Fibroblast of lung (primary cell): Measurements from ENCODE around the gene CABP4. TPM values are rescaled to one million over a fixed set of nuclear protein-coding genes. Genes with fewer than 3 reads are reported as not detected.

Experiments
- DNase-seq, 2 donors: peaks; one replicate each; pipeline versions ENCODE4 v3.0.0 to v3.0.0-alpha.2; 2010; ENCODE audit warnings: low read depth in 2 of 2
- H2AFZ ChIP-seq: 2 replicates; pipeline ENCODE4 v1.5.1; 2012; ENCODE audit warnings: low read length, control low read depth, inconsistent platforms
- H3K27ac ChIP-seq: 2 replicates; pipeline ENCODE4 v1.5.1; 2011; ENCODE audit warnings: low read length, control low read depth; ENCODE audit not compliant: insufficient read depth
- H3K27me3 ChIP-seq: 2 replicates; pipeline ENCODE4 v1.5.1; 2011; ENCODE audit warnings: mild to moderate bottlenecking, low read length; ENCODE audit not compliant: control insufficient read depth, insufficient read depth
- H3K36me3 ChIP-seq: 2 replicates; pipeline ENCODE4 v1.5.1; 2011; ENCODE audit warnings: low read length; ENCODE audit not compliant: control insufficient read depth, insufficient read depth
- H3K4me1 ChIP-seq: 2 replicates; pipeline ENCODE4 v1.5.1; 2011; ENCODE audit warnings: low read length; ENCODE audit not compliant: control insufficient read depth, insufficient read depth; ENCODE audit errors: extremely low read depth
- H3K4me2 ChIP-seq: 2 replicates; pipeline ENCODE4 v1.5.1; 2011; ENCODE audit warnings: low read length, control low read depth; ENCODE audit not compliant: insufficient read depth; ENCODE audit errors: extremely low read depth
- H3K4me3 ChIP-seq, 4 experiments: fragments of 200-600 bp in 1 of 4; sonication (generic) in 1 of 4; replicated peaks in 1 of 4; 2 replicates each; pipeline ENCODE4 v1.5.1; 2011 to 2016; ENCODE audit warnings: low read length in 4 of 4, low read depth in 3 of 4, mild to moderate bottlenecking in 3 of 4, control low read depth in 2 of 4, inconsistent platforms in 1 of 4, mixed read lengths in 1 of 4; ENCODE audit not compliant: insufficient read depth in 1 of 4; ENCODE audit errors: control extremely low read depth in 1 of 4
- H3K79me2 ChIP-seq: 2 replicates; pipeline ENCODE4 v1.5.1; 2012; ENCODE audit warnings: mild to moderate bottlenecking, low read length, inconsistent platforms; ENCODE audit not compliant: control insufficient read depth, insufficient read depth
- H3K9ac ChIP-seq: 2 replicates; pipeline ENCODE4 v1.5.1; 2011; ENCODE audit warnings: mild to moderate bottlenecking, low read length, control low read depth; ENCODE audit not compliant: insufficient read depth
- H3K9me3 ChIP-seq: 2 replicates; pipeline ENCODE4 v1.5.1; 2012; ENCODE audit warnings: low read depth, low read length; ENCODE audit not compliant: control insufficient read depth, insufficient read depth
- H4K20me1 ChIP-seq: 2 replicates; pipeline ENCODE4 v1.5.1; 2011; ENCODE audit warnings: low read length; ENCODE audit not compliant: control insufficient read depth, insufficient read depth; ENCODE audit errors: extremely low read depth
- EZH2 ChIP-seq: IDR thresholded peaks from 2 replicates; pipeline ENCODE4 v1.5.1; 2012; ENCODE audit warnings: low read length, control low read depth, mild to moderate bottlenecking; ENCODE audit errors: missing control alignments
- polyA plus RNA-seq, 2 donors: library from polyadenylated mRNA; depleted of rRNA in 1 of 2; stranded (reverse) in 1 of 2; unstranded in 1 of 2; fragments of >200 nt; gene quantifications; 2 replicates each; pipeline ENCODE4 v1.2.1, GENCODE V29; 2011 to 2012; ENCODE audit warnings: missing spikeins in 1 of 2
- total RNA-seq: library from RNA; depleted of rRNA; stranded (reverse); fragments of >200 nt; gene quantifications from 2 replicates; pipeline ENCODE4 v1.2.1, GENCODE V29; 2014
- TF ChIP-seq, protein P1 (sequence below), 2 donors: IDR thresholded peaks in 1 of 2; conservative IDR thresholded peaks in 1 of 2; 1 replicate in 1 of 2; 2 replicates in 1 of 2; pipeline ENCODE4 v1.5.1; 2011 to 2012; ENCODE audit warnings: low read length in 2 of 2, control low read depth in 1 of 2, inconsistent platforms in 1 of 2, low read depth in 1 of 2, mild to moderate bottlenecking in 1 of 2

Gene CABP4
- total and polyA plus RNA-seq, 2 donors (not counting 1 experiment from before 2014, with no cell fraction given), result not detected

DNA sequence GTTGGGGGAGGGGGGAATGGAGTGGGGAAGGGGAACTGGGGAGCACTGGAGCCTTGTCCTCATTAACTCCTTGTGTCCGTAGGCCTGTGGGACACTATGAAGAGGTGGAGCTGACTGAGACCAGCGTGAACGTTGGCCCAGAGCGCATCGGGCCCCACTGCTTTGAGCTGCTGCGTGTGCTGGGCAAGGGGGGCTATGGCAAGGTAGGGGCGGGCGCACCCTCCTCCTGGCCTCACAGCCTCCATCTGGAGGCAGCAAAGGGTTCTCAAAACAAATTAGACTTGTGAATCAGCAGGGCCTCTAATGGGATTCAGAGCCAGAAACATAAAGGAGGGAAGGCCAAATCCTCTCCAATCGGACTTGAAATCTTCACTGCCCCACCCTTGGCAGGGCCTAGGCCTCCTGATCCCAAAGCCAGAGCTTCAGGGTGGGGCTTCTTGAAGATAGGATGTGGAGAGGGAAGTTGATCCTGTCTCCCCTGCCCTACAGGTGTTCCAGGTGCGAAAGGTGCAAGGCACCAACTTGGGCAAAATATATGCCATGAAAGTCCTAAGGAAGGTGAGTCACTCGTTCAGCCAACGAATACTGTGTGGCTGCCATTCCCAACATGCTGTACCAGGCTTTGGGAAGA, 26.0 kb upstream of the CABP4 start:
- Histone ChIP-seq H3K9me3 (no peaks in the 10 kb centered on the region), H3K4me2 (peak overlapping the region; percentile 93), H3K27me3 (no peaks in the 10 kb centered on the region), H4K20me1 (no peaks in the 10 kb centered on the region), H3K4me3 (peak overlapping the region; percentile 62 to 93 (median 87)), H3K79me2 (peaks cover 10% of the 10 kb centered on the region), H3K36me3 (peaks cover 17% of the 10 kb centered on the region), H3K4me1 (peaks cover 2% of the 10 kb centered on the region), H3K27ac (peak overlapping the region; percentile 62), H2AFZ (no peak overlapping the region), H3K9ac (peak overlapping the region; percentile 90)
- TF ChIP-seq, protein P1, sequence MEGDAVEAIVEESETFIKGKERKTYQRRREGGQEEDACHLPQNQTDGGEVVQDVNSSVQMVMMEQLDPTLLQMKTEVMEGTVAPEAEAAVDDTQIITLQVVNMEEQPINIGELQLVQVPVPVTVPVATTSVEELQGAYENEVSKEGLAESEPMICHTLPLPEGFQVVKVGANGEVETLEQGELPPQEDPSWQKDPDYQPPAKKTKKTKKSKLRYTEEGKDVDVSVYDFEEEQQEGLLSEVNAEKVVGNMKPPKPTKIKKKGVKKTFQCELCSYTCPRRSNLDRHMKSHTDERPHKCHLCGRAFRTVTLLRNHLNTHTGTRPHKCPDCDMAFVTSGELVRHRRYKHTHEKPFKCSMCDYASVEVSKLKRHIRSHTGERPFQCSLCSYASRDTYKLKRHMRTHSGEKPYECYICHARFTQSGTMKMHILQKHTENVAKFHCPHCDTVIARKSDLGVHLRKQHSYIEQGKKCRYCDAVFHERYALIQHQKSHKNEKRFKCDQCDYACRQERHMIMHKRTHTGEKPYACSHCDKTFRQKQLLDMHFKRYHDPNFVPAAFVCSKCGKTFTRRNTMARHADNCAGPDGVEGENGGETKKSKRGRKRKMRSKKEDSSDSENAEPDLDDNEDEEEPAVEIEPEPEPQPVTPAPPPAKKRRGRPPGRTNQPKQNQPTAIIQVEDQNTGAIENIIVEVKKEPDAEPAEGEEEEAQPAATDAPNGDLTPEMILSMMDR (conservative IDR thresholded peaks at IDR 0.05 in 1 of 2, IDR thresholded peaks at IDR 0.05 in 1 of 2; ENCODE audit: low read depth in 1 of 2, low read length in 2 of 2), result no peak
- no peak for TF ChIP-seq EZH2
- DNase-seq, result no peak

DNA sequence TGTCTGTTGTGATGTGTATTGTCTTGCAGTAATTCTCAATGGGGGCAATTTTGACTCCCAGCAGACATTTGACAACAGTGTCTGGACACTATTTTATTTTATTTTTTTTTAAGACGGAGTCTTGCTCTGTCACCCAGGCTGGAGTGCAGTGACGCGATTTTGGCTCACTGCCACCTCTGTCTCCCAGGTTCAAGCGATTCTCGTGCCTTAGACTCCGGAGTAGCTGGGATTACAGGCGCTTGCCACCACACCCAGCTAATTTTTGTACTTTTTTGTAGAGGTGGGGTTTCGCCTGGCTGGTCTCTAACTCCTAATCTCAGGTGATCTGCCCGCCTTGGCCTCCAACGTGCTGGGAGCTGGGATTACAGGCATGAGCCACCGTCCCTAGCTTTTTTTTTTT, 25.4 kb upstream of the CABP4 start:
- Histone ChIP-seq H3K9ac (no peak overlapping the region), H3K36me3 (peaks cover 22% of the 10 kb centered on the region), H3K27me3 (no peaks in the 10 kb centered on the region), H3K79me2 (peaks cover 10% of the 10 kb centered on the region), H3K9me3 (no peaks in the 10 kb centered on the region), H3K4me3 (peak overlapping the region in 2 of 4 experiments; percentile 82 to 93), H4K20me1 (no peaks in the 10 kb centered on the region), H3K4me2 (peak overlapping the region; percentile 93), H2AFZ (no peak overlapping the region), H3K27ac (no peak overlapping the region), H3K4me1 (peaks cover 2% of the 10 kb centered on the region)
- no peak for TF ChIP-seq EZH2
- TF ChIP-seq, protein P1 (conservative IDR thresholded peaks at IDR 0.05 in 1 of 2, IDR thresholded peaks at IDR 0.05 in 1 of 2; ENCODE audit: low read depth in 1 of 2, low read length in 2 of 2), result no peak
- no peak for DNase-seq

DNA sequence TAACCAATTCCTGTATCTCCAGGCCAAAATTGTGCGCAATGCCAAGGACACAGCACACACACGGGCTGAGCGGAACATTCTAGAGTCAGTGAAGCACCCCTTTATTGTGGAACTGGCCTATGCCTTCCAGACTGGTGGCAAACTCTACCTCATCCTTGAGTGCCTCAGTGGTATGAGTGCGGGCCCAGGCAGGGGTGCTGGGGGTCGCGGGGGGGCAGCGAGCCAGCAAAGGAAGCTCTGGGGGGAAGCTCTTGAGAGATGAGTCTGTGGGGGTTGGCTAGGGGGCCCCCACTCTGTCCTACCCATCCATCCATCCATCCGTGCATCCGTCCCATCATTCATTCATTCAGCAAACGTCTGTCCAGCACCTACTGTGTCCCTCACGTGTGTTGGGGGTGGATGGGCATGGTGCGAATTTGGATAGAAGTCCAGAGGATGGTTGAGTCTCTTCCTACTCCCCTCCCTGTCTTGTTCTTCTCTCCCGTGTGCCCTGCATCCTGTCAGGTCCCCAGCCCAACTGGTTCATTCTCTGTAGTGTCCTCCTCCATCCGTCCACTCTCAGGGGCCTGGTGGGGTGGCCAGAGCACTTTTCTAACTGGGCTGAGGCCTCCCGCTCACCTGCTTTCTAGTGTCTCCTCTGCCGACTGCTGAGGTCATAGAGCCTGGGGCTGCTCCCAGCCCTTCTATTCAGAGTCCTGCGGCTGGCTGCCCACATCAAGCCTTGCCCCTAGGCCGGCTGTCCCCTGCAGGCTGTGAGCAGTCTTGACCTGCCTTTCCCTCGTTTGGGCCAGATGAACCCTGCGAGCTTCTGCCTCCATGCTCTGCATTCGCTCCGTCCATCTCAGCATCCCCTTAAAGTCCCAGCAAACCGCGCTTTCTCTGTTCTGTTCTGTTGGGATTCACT, 23.6 kb upstream of the CABP4 start:
- H4K20me1 ChIP-seq, result no peaks in the 10 kb centered on the region
- no peaks in the 10 kb centered on the region for H3K27me3 ChIP-seq
- H3K4me2 ChIP-seq, result no peak overlapping the region
- H3K36me3 ChIP-seq, result peaks cover 31% of the 10 kb centered on the region
- TF ChIP-seq, protein P1 (conservative IDR thresholded peaks at IDR 0.05 in 1 of 2, IDR thresholded peaks at IDR 0.05 in 1 of 2; ENCODE audit: low read depth in 1 of 2, low read length in 2 of 2), result no peak
- TF ChIP-seq EZH2, result no peak
- no peak overlapping the region for H3K27ac ChIP-seq
- DNase-seq, result no peak
- no peak overlapping the region for H3K9ac ChIP-seq
- H2AFZ ChIP-seq, result no peak overlapping the region
- no peak overlapping the region for H3K4me3 ChIP-seq
- H3K4me1 ChIP-seq, result peaks cover 2% of the 10 kb centered on the region
- H3K79me2 ChIP-seq, result peaks cover 10% of the 10 kb centered on the region
- H3K9me3 ChIP-seq, result no peaks in the 10 kb centered on the region
